Psoas muscle (tissue), 8 donors: ENCODE measurements around the gene FRAS1. TPM values are rescaled to one million over a fixed set of nuclear protein-coding genes. Genes with fewer than 3 reads are reported as not detected.

Source experiments
- ATAC-seq, 4 donors: fragments of 200-7000 bp; cut with Tn5 transposase; one replicate each; pipeline ENCODE4 v1.9.1; 2020; ENCODE audit warnings: moderate library complexity in 3 of 4, mild to moderate bottlenecking in 2 of 4
- DNase-seq, 2 donors: peaks; one replicate each; pipeline ENCODE4 v3.0.0-alpha.2; 2020
- H3K27ac ChIP-seq: fragments of 200-600 bp; one replicate; pipeline ENCODE4 v1.8.0; 2022
- H3K27me3 ChIP-seq, 3 donors: fragments of 200-600 bp in 1 of 3; one replicate each; pipeline versions ENCODE4 v1.6.1 to v1.8.0; 2013 to 2022; ENCODE audit warnings: low read length in 2 of 3, mild to moderate bottlenecking in 2 of 3, moderate library complexity in 1 of 3; ENCODE audit not compliant: insufficient read depth in 3 of 3
- H3K36me3 ChIP-seq, 2 donors: fragments of 200-600 bp in 1 of 2; one replicate each; pipeline versions ENCODE4 v1.6.1 to v1.8.0; 2013 to 2022; ENCODE audit warnings: low read depth in 1 of 2, mild to moderate bottlenecking in 1 of 2, moderate library complexity in 1 of 2; ENCODE audit not compliant: insufficient read depth in 1 of 2
- H3K4me1 ChIP-seq: fragments of 200-600 bp; one replicate; pipeline ENCODE4 v1.8.0; 2022
- H3K4me3 ChIP-seq: fragments of 200-600 bp; one replicate; pipeline ENCODE4 v1.8.0; 2022; ENCODE audit warnings: mild to moderate bottlenecking
- H3K9me3 ChIP-seq: fragments of 200-600 bp; one replicate; pipeline ENCODE4 v1.8.0; 2022
- WGBS, 3 donors: extraction: QIAGEN DNeasy Blood & Tissue Kit; methylation state at CpG; one replicate each; pipeline versions ENCODE4 v1.1.6 to v1.1.7; 2013; 5-methylcytosine and 5-hydroxymethylcytosine counted together
- intact Hi-C, 2 donors: fragments of 100-400 bp; cut with DNase I; formaldehyde crosslinking; loops; one replicate each; pipeline versions ENCODE4 v1.11.0 to v1.14.2; 2022
- polyA plus RNA-seq, 3 donors: library from polyadenylated mRNA; stranded (reverse); fragments of 200-250 nt; gene quantifications; one replicate each; pipeline ENCODE4 v1.2.3, GENCODE V29; 2013
- total RNA-seq, 4 donors: library from RNA; stranded (reverse); fragmentation: NEBNext Ultra II Directional in 2 of 4; extraction: Animal tissue kit (Norgen Biotek cat#: 25700) in 2 of 4; gene quantifications; one replicate each; pipeline versions ENCODE4 v1.2.1 to v1.2.4, GENCODE V29; 2021 to 2023
- TF ChIP-seq, protein P1 (sequence below): fragments of 200-600 bp; IDR thresholded peaks from one replicate; pipeline ENCODE4 v1.8.0; 2022; ENCODE audit warnings: antibody characterized with exemption
- donor health status: healthy with polysubstance abuse.
- donor health status: DM: no; HTN: no; CAD: no; lungs with moderate emphysema.
- donor health status: Bipolar disorder and iron deficiency.
- donor health status: healthy.
- donor health status: DM: yes; HTN: yes; CAD: no.
- donor health status: DM: no; HTN: no; CAD: no.
- donor health status: DM: no; HTN: no; CAD: no.
- donor health status: DM: yes; HTN: yes; CAD: no.

The FRAS1 gene
- total and polyA plus RNA-seq, 7 donors, result 0.08 to 3.0 (median 0.42) TPM

DNA sequence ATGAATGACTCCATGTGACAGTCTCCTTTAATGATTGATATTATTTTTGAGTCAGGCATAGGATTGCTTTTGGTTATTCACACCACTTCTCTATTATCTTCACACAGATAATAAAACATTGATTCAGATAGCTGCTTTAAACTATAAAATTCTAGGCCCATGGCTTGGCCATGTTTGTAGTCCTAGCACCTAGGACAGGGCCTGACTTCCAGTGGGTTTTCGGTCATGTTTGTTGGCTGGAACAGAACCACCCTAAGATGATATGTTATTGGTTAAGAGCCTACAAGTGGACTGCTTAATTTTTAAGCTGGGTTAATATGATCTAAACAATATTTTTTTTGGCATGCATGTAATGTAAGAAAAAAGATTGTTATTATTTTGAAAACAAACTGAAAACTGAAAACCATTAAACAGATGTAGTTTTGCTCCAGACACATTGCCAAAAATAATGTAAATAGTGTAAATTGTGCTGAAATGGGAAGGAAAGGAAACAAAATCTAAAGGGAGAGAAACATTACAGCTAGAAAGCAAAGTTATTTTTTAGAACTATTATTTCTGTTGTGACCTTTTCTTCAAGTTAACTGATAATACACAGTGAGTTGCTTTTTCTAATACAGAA is 98.0 kb downstream of the FRAS1 start:
- Histone ChIP-seq H3K27ac (no peak overlapping the region), H3K4me1 (no peaks in the 10 kb centered on the region), H3K36me3 (no peaks in the 10 kb centered on the region), H3K27me3 (no peaks in the 10 kb centered on the region), H3K4me3 (no peak overlapping the region), H3K9me3 (no peaks in the 10 kb centered on the region)
- intact Hi-C loops, result no loop called here
- no peak for DNase-seq
- no peak for ATAC-seq
- WGBS, 3 donors, result 89 to 94% (median 92%) methylated on average over 1 of the region's 1 CpG
- TF ChIP-seq, protein P1, sequence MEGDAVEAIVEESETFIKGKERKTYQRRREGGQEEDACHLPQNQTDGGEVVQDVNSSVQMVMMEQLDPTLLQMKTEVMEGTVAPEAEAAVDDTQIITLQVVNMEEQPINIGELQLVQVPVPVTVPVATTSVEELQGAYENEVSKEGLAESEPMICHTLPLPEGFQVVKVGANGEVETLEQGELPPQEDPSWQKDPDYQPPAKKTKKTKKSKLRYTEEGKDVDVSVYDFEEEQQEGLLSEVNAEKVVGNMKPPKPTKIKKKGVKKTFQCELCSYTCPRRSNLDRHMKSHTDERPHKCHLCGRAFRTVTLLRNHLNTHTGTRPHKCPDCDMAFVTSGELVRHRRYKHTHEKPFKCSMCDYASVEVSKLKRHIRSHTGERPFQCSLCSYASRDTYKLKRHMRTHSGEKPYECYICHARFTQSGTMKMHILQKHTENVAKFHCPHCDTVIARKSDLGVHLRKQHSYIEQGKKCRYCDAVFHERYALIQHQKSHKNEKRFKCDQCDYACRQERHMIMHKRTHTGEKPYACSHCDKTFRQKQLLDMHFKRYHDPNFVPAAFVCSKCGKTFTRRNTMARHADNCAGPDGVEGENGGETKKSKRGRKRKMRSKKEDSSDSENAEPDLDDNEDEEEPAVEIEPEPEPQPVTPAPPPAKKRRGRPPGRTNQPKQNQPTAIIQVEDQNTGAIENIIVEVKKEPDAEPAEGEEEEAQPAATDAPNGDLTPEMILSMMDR, result no peak

DNA sequence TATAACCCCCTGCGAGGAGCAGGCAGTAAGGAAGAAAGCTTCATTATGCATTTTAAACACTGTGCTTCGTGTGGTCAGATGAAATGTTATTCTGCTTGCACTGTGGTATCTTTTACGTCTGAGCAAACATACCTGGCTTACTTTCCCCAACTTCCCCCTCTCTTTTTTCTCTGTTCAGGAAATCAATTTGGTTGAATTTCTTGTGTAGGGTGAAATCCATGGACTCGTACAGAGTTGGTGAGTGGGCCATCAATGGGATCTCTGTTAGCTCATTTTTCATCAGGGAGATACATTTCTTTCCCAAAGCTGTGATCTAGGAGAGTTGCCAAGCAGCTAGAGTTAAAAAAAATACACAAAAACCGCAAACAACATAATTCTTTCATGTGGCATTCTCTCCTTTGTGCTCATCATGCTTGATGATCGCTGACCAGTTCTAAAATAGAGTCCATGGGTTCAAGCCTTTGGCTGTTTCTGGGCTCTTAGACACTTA is 98.5 kb downstream of the FRAS1 start:
- WGBS, 3 donors, result 51 to 68% (median 55%) methylated on average over 6 of the region's 6 CpGs
- TF ChIP-seq, protein P1, result no peak

DNA sequence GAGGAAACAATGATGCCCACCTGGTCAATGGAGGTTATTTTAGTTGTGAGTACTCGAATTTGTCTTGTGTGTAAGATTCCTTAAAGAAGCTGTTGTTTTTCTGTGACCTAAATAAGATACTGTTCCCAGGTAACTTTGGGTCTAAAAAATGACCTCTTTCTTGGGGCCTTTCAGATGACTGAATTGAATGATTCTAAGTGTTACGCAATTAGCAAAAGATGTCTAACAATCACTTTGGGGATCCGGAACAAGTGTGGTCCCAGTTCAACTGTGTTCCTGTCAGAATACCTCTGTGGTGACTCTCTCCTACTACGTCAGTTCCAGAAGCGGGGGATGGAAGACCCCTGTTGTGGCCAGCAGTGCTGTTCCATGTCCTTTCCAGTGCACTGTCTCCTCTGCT is 99.4 kb downstream of the FRAS1 start:
- TF ChIP-seq, protein P1, result no peak
- DNase-seq (no peak), ATAC-seq (no peak)
- 90 to 97% (median 91%) methylated on average over 5 of the region's 5 CpGs for WGBS, 3 donors
- intact Hi-C loops, result no loop called here
- no peak overlapping the region for H3K4me3 ChIP-seq
- no peaks in the 10 kb centered on the region for H3K4me1 ChIP-seq
- no peaks in the 10 kb centered on the region for H3K36me3 ChIP-seq
- no peaks in the 10 kb centered on the region for H3K27me3 ChIP-seq
- no peak overlapping the region for H3K27ac ChIP-seq
- no peaks in the 10 kb centered on the region for H3K9me3 ChIP-seq

More for the DNA sequence above, 98.5 kb downstream of the FRAS1 start:
- Histone ChIP-seq H3K36me3 (no peaks in the 10 kb centered on the region), H3K27ac (no peak overlapping the region), H3K4me1 (no peaks in the 10 kb centered on the region), H3K9me3 (no peaks in the 10 kb centered on the region), H3K27me3 (no peaks in the 10 kb centered on the region), H3K4me3 (no peak overlapping the region)
- intact Hi-C loops, result no loop called here
- no peak for ATAC-seq
- no peak for DNase-seq

DNA sequence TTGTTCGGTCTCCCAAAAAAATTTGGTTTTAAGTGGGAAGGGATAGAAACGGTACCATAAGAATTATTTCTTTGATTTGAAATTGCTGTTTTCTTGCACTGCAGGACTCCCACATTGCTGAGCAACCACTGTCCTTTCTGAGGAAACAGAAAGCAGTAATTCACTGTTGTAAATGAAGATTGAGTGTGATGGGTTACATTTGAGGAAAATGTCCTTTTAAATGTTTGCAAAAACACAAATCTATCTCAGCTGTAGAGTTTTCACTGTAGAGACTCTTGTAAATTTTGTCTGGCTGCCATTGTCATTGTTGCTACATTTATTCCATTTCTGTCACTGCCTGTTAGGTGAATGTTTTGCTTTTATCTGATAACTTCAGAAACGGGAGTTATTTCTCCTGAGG is 105.2 kb downstream of the FRAS1 start:
- intact Hi-C loops, result no loop called here
- Histone ChIP-seq H3K27me3 (no peaks in the 10 kb centered on the region), H3K4me3 (no peak overlapping the region), H3K27ac (no peak overlapping the region), H3K4me1 (no peaks in the 10 kb centered on the region), H3K9me3 (no peaks in the 10 kb centered on the region), H3K36me3 (no peaks in the 10 kb centered on the region)
- DNase-seq (no peak), ATAC-seq (no peak)
- TF ChIP-seq, protein P1, result no peak
- WGBS, 3 donors, result 70 to 76% (median 73%) methylated on average over 3 of the region's 3 CpGs

DNA sequence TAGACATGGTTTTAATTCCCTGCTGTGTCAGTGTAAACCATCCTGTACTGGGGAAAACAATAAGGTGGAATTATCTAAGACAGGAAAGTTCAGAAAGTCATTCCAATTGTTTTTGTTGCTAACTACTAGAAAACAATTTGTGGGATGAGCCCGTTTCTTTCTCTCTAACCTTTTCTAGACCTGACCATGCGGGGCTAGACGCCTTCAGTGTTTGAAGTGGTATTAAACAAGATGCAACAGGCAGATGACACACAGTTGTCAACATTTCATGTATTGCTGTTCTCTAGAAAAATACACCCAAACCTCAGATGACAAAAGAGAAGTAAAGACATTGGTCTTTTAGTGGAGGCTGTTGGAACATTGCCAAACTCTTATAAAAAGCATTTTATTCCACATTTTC is 105.7 kb downstream of the FRAS1 start:
- H3K27me3 ChIP-seq, result no peaks in the 10 kb centered on the region
- intact Hi-C loops, result no loop called here
- no peak overlapping the region for H3K27ac ChIP-seq
- ATAC-seq, result no peak
- DNase-seq, result no peak
- no peaks in the 10 kb centered on the region for H3K4me1 ChIP-seq
- H3K36me3 ChIP-seq, result no peaks in the 10 kb centered on the region
- H3K4me3 ChIP-seq, result no peak overlapping the region
- WGBS, 3 donors, result 78 to 87% (median 81%) methylated on average over 3 of the region's 3 CpGs
- TF ChIP-seq, protein P1, result no peak
- H3K9me3 ChIP-seq, result no peaks in the 10 kb centered on the region
